Measurements from ENCODE around the gene MELTF.

Gene MELTF

GRCh38 chr3:196998966-196999760 lies 30.5 kb downstream of the MELTF start:
- H3K9me3 Mint-ChIP-seq = no peaks in the 10 kb centered on the region
- DNase-seq (no peak), ATAC-seq (replicated peaks) (no peak)
- H3K27ac Mint-ChIP-seq = no peak overlapping the region
- H3K4me3 Mint-ChIP-seq = no peak overlapping the region
- H3K27me3 Mint-ChIP-seq = peaks cover 0 to 3% of the 10 kb centered on the region in 2 donors
- peaks cover 18 to 24% of the 10 kb centered on the region in 2 donors for H3K4me1 Mint-ChIP-seq
- peaks cover 0 to 9% of the 10 kb centered on the region in 2 donors for H3K36me3 Mint-ChIP-seq

GRCh38 chr3:196997311-196997710 lies 32.3 kb downstream of the MELTF start:
- H3K36me3 Mint-ChIP-seq = peaks cover 0 to 6% of the 10 kb centered on the region in 2 donors
- DNase-seq = no peak
- H3K4me1 Mint-ChIP-seq = peaks cover 13 to 16% of the 10 kb centered on the region in 2 donors
- no peaks in the 10 kb centered on the region for H3K27me3 Mint-ChIP-seq
- no peak for ATAC-seq (replicated peaks)
- no peak overlapping the region for H3K27ac Mint-ChIP-seq
- no peaks in the 10 kb centered on the region for H3K9me3 Mint-ChIP-seq
- no peak overlapping the region for H3K4me3 Mint-ChIP-seq

GRCh38 chr3:196996454-196997265 lies 33.0 kb downstream of the MELTF start:
- Mint-ChIP-seq H3K9me3 (no peaks in the 10 kb centered on the region), H3K27ac (no peak overlapping the region), H3K36me3 (peaks cover 0 to 4% of the 10 kb centered on the region in 2 donors), H3K27me3 (no peaks in the 10 kb centered on the region), H3K4me1 (peaks cover 10 to 11% of the 10 kb centered on the region in 2 donors), H3K4me3 (no peak overlapping the region)
- no peak for DNase-seq
- no peak for ATAC-seq (replicated peaks)

GRCh38 chr3:196995646-196996355 lies 33.8 kb downstream of the MELTF start:
- DNase-seq (no peak), ATAC-seq (replicated peaks) (no peak)
- H3K9me3 Mint-ChIP-seq = no peaks in the 10 kb centered on the region
- H3K27me3 Mint-ChIP-seq = no peaks in the 10 kb centered on the region
- no peak overlapping the region for H3K4me3 Mint-ChIP-seq
- H3K27ac Mint-ChIP-seq = no peak overlapping the region
- H3K4me1 Mint-ChIP-seq = peaks cover 1 to 5% of the 10 kb centered on the region in 2 donors
- peaks cover 0 to under 1% of the 10 kb centered on the region in 2 donors for H3K36me3 Mint-ChIP-seq

GRCh38 chr3:196995027-196995426 lies 34.6 kb downstream of the MELTF start:
- DNase-seq = no peak
- Mint-ChIP-seq H3K4me1 (peaks cover 0 to 2% of the 10 kb centered on the region in 2 donors), H3K27me3 (no peaks in the 10 kb centered on the region), H3K9me3 (no peaks in the 10 kb centered on the region), H3K4me3 (no peak overlapping the region), H3K27ac (no peak overlapping the region), H3K36me3 (no peaks in the 10 kb centered on the region)
- no peak for ATAC-seq (replicated peaks)

GRCh38 chr3:196994056-196994455 lies 35.6 kb downstream of the MELTF start:
- Mint-ChIP-seq H3K4me3 (no peak overlapping the region), H3K27me3 (peaks cover 0 to 3% of the 10 kb centered on the region in 2 donors), H3K9me3 (no peaks in the 10 kb centered on the region), H3K4me1 (no peaks in the 10 kb centered on the region), H3K27ac (peak overlapping the region; percentile 67), H3K36me3 (no peaks in the 10 kb centered on the region)
- no peak for DNase-seq
- no peak for ATAC-seq (replicated peaks)

- H3K9me3 Mint-ChIP-seq = no peaks in the 10 kb centered on the region
- H3K36me3 Mint-ChIP-seq = no peaks in the 10 kb centered on the region
- H3K4me3 Mint-ChIP-seq = no peak overlapping the region
- no peaks in the 10 kb centered on the region for H3K4me1 Mint-ChIP-seq
- DNase-seq = no peak
- peaks cover 0 to 12% of the 10 kb centered on the region in 2 donors for H3K27me3 Mint-ChIP-seq
- no peak for ATAC-seq (replicated peaks)
- H3K27ac Mint-ChIP-seq = no peak overlapping the region
These were observed 37.1 kb downstream of the MELTF start for GRCh38 chr3:196992461-196993065.

GRCh38 chr3:196991581-196992460 lies 37.8 kb downstream of the MELTF start:
- H3K36me3 Mint-ChIP-seq = no peaks in the 10 kb centered on the region
- no peak for DNase-seq
- no peaks in the 10 kb centered on the region for H3K4me1 Mint-ChIP-seq
- no peaks in the 10 kb centered on the region for H3K9me3 Mint-ChIP-seq
- no peak overlapping the region for H3K4me3 Mint-ChIP-seq
- ATAC-seq (replicated peaks) = no peak
- no peak overlapping the region for H3K27ac Mint-ChIP-seq
- H3K27me3 Mint-ChIP-seq = peaks cover 2 to 12% of the 10 kb centered on the region in 2 donors

- ATAC-seq (replicated peaks) = no peak
- no peaks in the 10 kb centered on the region for H3K36me3 Mint-ChIP-seq
- DNase-seq = no peak
These were observed 39.0 kb downstream of the MELTF start for GRCh38 chr3:196990601-196991007.

GRCh38 chr3:196989721-196990262 lies 39.8 kb downstream of the MELTF start:
- Mint-ChIP-seq H3K9me3 (no peaks in the 10 kb centered on the region), H3K4me1 (no peaks in the 10 kb centered on the region), H3K4me3 (no peak overlapping the region), H3K36me3 (no peaks in the 10 kb centered on the region), H3K27me3 (peaks cover 11 to 12% of the 10 kb centered on the region in 2 donors), H3K27ac (no peak overlapping the region)
- no peak for ATAC-seq (replicated peaks)
- DNase-seq = no peak

More at GRCh38 chr3:196990601-196991007, 39.0 kb downstream of the MELTF start:
- H3K4me3 Mint-ChIP-seq = no peak overlapping the region
- H3K9me3 Mint-ChIP-seq = no peaks in the 10 kb centered on the region
- H3K27me3 Mint-ChIP-seq = peaks cover 7 to 12% of the 10 kb centered on the region in 2 donors
- H3K27ac Mint-ChIP-seq = no peak overlapping the region
- no peaks in the 10 kb centered on the region for H3K4me1 Mint-ChIP-seq

GRCh38 chr3:196988241-196989029 lies 41.2 kb downstream of the MELTF start:
- Mint-ChIP-seq H3K4me1 (no peaks in the 10 kb centered on the region), H3K36me3 (peaks cover 2% of the 10 kb centered on the region in 2 donors), H3K9me3 (peaks cover 2% of the 10 kb centered on the region in 2 donors), H3K27ac (no peak overlapping the region), H3K27me3 (peaks cover 12 to 15% of the 10 kb centered on the region in 2 donors), H3K4me3 (no peak overlapping the region)
- DNase-seq = no peak
- no peak for ATAC-seq (replicated peaks)

- ATAC-seq (replicated peaks) (no peak), DNase-seq (no peak)
- peaks cover 7 to 8% of the 10 kb centered on the region in 2 donors for H3K9me3 Mint-ChIP-seq
- H3K4me1 Mint-ChIP-seq = no peaks in the 10 kb centered on the region
- peaks cover 12 to 19% of the 10 kb centered on the region in 2 donors for H3K27me3 Mint-ChIP-seq
- no peak overlapping the region for H3K4me3 Mint-ChIP-seq
- H3K36me3 Mint-ChIP-seq = peaks cover 6 to 7% of the 10 kb centered on the region in 2 donors
- no peak overlapping the region for H3K27ac Mint-ChIP-seq
These were observed 42.6 kb downstream of the MELTF start for GRCh38 chr3:196987022-196987421.
